ENCODE data around the gene KCNK1.

- TF ChIP-seq CTCF (conservative IDR thresholded peaks at IDR 0.05) (no peak), EZH2 (IDR thresholded peaks at IDR 0.05; ENCODE audit: low read depth) (no peak)
Measured at GRCh38 chr1:233665575-233666270, 51.8 kb downstream of the KCNK1 start.
